T-cell (primary cell): ENCODE measurements around the gene KLHDC10. TPM values are rescaled to one million over a fixed set of nuclear protein-coding genes. Genes with fewer than 3 reads are reported as not detected.

Experiments used
- ATAC-seq, 4 experiments: fragments of 200-7000 bp in 3 of 4; fragments of 150-1000 bp in 1 of 4; cut with Tn5 transposase; replicated peaks in 1 of 4; 1 replicate in 3 of 4; 2 replicates in 1 of 4; pipeline ENCODE4 v1.10.0; 2021; ENCODE audit warnings: moderate library complexity in 3 of 4, mild to moderate bottlenecking in 2 of 4, moderate number of reproducible peaks in 1 of 4
- CTCF ChIA-PET, 2 donors: fragments of 300-600 bp; sonication (Branson Sonifier 250); formaldehyde crosslinking; loops; one replicate each; lab custom pipeline; 2022; ENCODE audit warnings: antibody characterized with exemption in 2 of 2; lab: Charles Lee
- POLR2A ChIA-PET, 2 donors: fragments of 300-600 bp; sonication (Branson Sonifier 250); formaldehyde crosslinking; loops; one replicate each; lab custom pipeline; 2022; ENCODE audit warnings: antibody characterized with exemption in 2 of 2; lab: Charles Lee
- DNase-seq, 35 experiments: peaks; one replicate each; pipeline versions ENCODE4 v3.0.0 to v3.0.0-alpha.2; 2013 to 2023
- H3K27ac ChIP-seq: one replicate; pipeline ENCODE4 v1.5.1; 2013; ENCODE audit warnings: low read length
- H3K27me3 ChIP-seq, 2 experiments: replicated peaks in 1 of 2; 1 replicate in 1 of 2; 2 replicates in 1 of 2; pipeline versions ENCODE4 v1.6.1 to v1.7.0; 2013; ENCODE audit warnings: low read length in 1 of 2, mixed read lengths in 1 of 2; ENCODE audit not compliant: control insufficient read depth in 2 of 2, insufficient read depth in 2 of 2; ENCODE audit errors: extremely low read depth in 1 of 2
- H3K36me3 ChIP-seq, 2 donors: 1 replicate in 1 of 2; 2 replicates in 1 of 2; pipeline versions ENCODE4 v1.6.1 to v1.7.0; 2013; ENCODE audit warnings: low read length in 1 of 2; ENCODE audit not compliant: control insufficient read depth in 2 of 2, insufficient read depth in 1 of 2; ENCODE audit errors: extremely low read depth in 1 of 2
- H3K4me1 ChIP-seq, 2 experiments: 1 replicate in 1 of 2; 2 replicates in 1 of 2; pipeline versions ENCODE4 v1.6.1 to v1.7.0; 2013; ENCODE audit warnings: low read length in 2 of 2, mixed read lengths in 1 of 2; ENCODE audit not compliant: insufficient read depth in 2 of 2, control insufficient read depth in 1 of 2; ENCODE audit errors: extremely low read depth in 1 of 2
- H3K4me3 ChIP-seq, 2 donors: 1 replicate in 1 of 2; 2 replicates in 1 of 2; pipeline versions ENCODE4 v1.5.1 to v1.7.0; 2013; ENCODE audit warnings: mild to moderate bottlenecking in 2 of 2, low read length in 1 of 2, moderate library complexity in 1 of 2; ENCODE audit not compliant: control insufficient read depth in 1 of 2; ENCODE audit errors: extremely low read depth in 1 of 2
- H3K9me3 ChIP-seq: 2 replicates; pipeline ENCODE4 v1.7.0; 2013
- H3K27ac Mint-ChIP-seq, 2 donors: one replicate each; pipeline ENCODE4 v1.8.0; 2020 to 2021; ENCODE audit warnings: mild to moderate bottlenecking in 2 of 2, mixed read lengths in 2 of 2
- H3K27me3 Mint-ChIP-seq, 2 donors: one replicate each; pipeline ENCODE4 v1.8.0; 2021 to 2022; ENCODE audit warnings: mixed read lengths in 2 of 2
- H3K36me3 Mint-ChIP-seq: one replicate; pipeline ENCODE4 v1.8.0; 2021; ENCODE audit warnings: mixed read lengths
- H3K4me1 Mint-ChIP-seq, 3 donors: one replicate each; pipeline ENCODE4 v1.8.0; 2020 to 2022; ENCODE audit warnings: mixed read lengths in 3 of 3, mild to moderate bottlenecking in 1 of 3
- H3K4me3 Mint-ChIP-seq, 3 donors: one replicate each; pipeline ENCODE4 v1.8.0; 2020 to 2022; ENCODE audit warnings: mild to moderate bottlenecking in 3 of 3, mixed read lengths in 3 of 3, moderate library complexity in 3 of 3
- H3K9me3 Mint-ChIP-seq, 3 donors: one replicate each; pipeline ENCODE4 v1.8.0; 2020 to 2022; ENCODE audit warnings: mixed read lengths in 3 of 3
- WGBS: methylation state at CpG from one replicate; pipeline ENCODE4 v1.1.5; 2013; ENCODE audit warnings: missing lambda C conversion rate; ENCODE audit not compliant: insufficient coverage; 5-methylcytosine and 5-hydroxymethylcytosine counted together
- total RNA-seq, 35 experiments: library from RNA in 6 of 35; stranded (reverse) in 6 of 35; fragments of 120-200 nt in 1 of 35; gene quantifications; one replicate each; pipeline versions ENCODE4 v1.2.1 to v1.2.4 and lab custom pipeline; 2013 to 2026

Gene KLHDC10
- total RNA-seq, 5 donors from 2014 or later (not counting 1 experiment from before 2014, with no cell fraction given), result 15.2 to 20.5 (median 16.4) TPM

DNA sequence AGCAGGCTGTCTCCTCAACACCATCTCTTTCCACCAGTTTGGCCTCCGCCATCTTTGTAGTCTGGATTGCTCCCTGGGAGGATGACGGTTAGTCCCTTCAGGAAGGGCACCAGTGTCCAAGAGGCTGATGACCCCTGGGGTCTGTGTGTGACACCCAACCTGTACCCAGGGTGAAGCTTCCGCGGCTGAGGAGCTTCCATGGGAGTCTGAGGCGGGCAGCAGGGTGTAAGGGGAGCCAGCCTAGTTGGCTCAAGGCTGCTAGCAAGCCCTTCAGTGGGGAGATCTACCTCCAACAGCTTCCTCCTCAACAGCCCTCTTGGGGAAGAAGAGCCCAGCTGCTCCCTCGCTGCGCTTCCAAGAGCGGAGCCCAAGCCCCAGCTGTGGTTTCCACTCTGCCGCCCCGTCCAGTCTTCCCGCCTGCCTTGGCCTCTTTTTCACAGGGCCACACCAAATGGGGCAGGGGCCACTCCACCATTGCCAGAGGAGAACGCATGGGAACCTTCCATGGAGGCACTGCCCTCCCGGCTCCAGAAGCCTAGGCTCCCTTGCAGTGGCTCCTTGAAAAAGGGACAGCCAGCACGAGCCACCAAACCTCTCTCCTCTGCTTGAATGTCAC, 77.5 kb downstream of the KLHDC10 start:
- peaks cover 0 to 3% of the 10 kb centered on the region in 2 experiments for H3K4me1 ChIP-seq
- no peaks in the 10 kb centered on the region for H3K36me3 ChIP-seq
- peaks cover 0 to 25% of the 10 kb centered on the region in 2 experiments for H3K27me3 ChIP-seq
- Mint-ChIP-seq H3K27me3 (no peaks in the 10 kb centered on the region), H3K9me3 (no peaks in the 10 kb centered on the region), H3K36me3 (no peaks in the 10 kb centered on the region), H3K4me1 (peaks cover 0 to 11% (median 0%) of the 10 kb centered on the region in 3 donors), H3K4me3 (no peak overlapping the region), H3K27ac (no peak overlapping the region)
- 96% methylated on average over 11 of the region's 14 CpGs for WGBS
- ChIA-PET POLR2A (interaction anchor here in 1 of 2 donors (0.6 kb wide), 1 partner anchor 1663 kb away, joined by 4 read pairs; no protein-coding TSS in a partner anchor), CTCF (no interaction called here)
- ATAC-seq (no peak), DNase-seq (no peak)
- no peak overlapping the region for H3K27ac ChIP-seq
- H3K4me3 ChIP-seq, result no peak overlapping the region
- no peaks in the 10 kb centered on the region for H3K9me3 ChIP-seq

DNA sequence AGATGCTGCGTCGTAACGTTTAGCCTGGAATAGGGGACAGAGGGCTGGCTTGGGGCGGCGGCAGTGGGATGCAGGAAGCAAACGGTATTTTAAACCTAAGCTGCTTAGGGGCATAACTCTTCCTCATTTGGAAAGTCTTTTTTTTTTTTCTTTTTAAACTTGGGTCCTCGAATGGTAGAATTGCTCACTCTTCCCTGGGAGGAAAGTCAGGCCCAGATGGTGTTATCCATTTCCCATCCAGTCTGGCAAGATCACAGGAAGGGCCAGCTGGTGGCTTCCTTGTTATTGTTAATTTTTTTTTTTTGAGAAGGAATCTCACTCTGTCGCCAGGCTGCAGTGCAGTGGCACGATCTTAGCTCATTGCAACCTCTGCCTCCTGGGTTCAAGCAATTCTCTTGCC, 78.2 kb downstream of the KLHDC10 start:
- Mint-ChIP-seq H3K27me3 (no peaks in the 10 kb centered on the region), H3K4me1 (peaks cover 0 to 9% (median 0%) of the 10 kb centered on the region in 3 donors), H3K9me3 (no peaks in the 10 kb centered on the region), H3K4me3 (no peak overlapping the region), H3K36me3 (no peaks in the 10 kb centered on the region), H3K27ac (no peak overlapping the region)
- ATAC-seq, result no peak
- Histone ChIP-seq H3K4me3 (no peak overlapping the region), H3K36me3 (no peaks in the 10 kb centered on the region), H3K9me3 (no peaks in the 10 kb centered on the region), H3K27me3 (peaks cover 0 to 28% of the 10 kb centered on the region in 2 experiments), H3K27ac (no peak overlapping the region), H3K4me1 (peaks cover 0 to 10% of the 10 kb centered on the region in 2 experiments)
- ChIA-PET POLR2A (no interaction called here), CTCF (interaction anchor here (0.6 to 0.7 kb wide), 2 partner anchors 19 to 323 kb away, joined by 3 to 8 read pairs; no protein-coding TSS in a partner anchor)
- no peak for DNase-seq
- WGBS, result 93% methylated on average over 5 of the region's 9 CpGs

DNA sequence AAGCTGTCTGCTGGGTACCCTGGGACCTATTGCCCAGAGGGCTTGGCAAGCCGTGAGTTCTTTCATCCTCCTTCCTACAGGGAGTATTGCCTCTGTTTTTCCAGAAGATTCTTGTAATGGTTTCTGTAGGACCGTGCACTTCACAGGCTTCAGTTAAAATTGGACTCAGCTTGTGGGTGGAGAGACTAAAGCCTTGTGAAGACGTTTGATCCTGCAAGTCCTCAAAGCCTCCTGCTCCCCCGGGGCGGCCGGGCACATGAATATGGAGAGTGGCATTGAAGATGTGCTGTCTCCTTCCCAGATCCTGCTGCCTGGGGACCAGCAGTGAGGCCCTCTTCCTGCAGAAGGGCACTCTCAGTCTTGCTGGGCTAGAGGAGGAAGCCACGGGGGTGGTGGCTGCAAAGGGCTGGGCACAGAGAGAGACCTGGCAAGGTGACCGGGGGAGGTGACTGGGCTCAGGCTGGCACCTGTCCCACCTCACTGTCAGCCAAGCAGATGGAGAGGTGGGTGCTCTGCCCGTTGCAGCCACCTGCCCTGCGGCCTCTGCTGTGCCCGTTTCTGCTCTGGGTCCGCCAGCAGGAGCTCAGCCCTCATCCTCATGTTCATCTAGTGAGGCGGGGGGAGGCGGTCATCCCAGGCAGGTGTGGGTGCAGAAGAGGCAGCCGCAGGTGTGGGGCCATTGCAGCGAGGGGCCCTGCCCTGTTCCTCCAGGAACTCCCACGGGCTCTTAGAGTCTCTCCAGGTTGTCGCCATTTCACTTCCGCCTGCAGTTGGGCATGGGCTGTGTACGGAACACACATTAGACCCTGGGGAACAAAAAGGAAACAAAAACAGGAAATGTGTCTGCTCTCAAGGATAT, 79.2 kb downstream of the KLHDC10 start:
- H3K4me3 ChIP-seq, result no peak overlapping the region
- DNase-seq (no peak), ATAC-seq (no peak)
- no peak overlapping the region for H3K4me3 Mint-ChIP-seq
- H3K36me3 Mint-ChIP-seq, result no peaks in the 10 kb centered on the region
- H3K36me3 ChIP-seq, result no peaks in the 10 kb centered on the region
- no peaks in the 10 kb centered on the region for H3K9me3 ChIP-seq
- H3K4me1 ChIP-seq, result peaks cover 0 to 14% of the 10 kb centered on the region in 2 experiments
- CTCF ChIA-PET, result no interaction called here
- peaks cover 0 to 36% of the 10 kb centered on the region in 2 experiments for H3K27me3 ChIP-seq
- H3K27me3 Mint-ChIP-seq, result no peaks in the 10 kb centered on the region
- no peaks in the 10 kb centered on the region for H3K9me3 Mint-ChIP-seq
- 63% methylated on average over 14 of the region's 20 CpGs for WGBS
- POLR2A ChIA-PET, result interaction anchor here in 1 of 2 donors (0.7 kb wide), 2 partner anchors 8 to 138 kb away, joined by 3 to 4 read pairs; no protein-coding TSS in a partner anchor
- no peak overlapping the region for H3K27ac ChIP-seq
- no peak overlapping the region for H3K27ac Mint-ChIP-seq
- H3K4me1 Mint-ChIP-seq, result peaks cover 0 to 9% (median 0%) of the 10 kb centered on the region in 3 donors

DNA sequence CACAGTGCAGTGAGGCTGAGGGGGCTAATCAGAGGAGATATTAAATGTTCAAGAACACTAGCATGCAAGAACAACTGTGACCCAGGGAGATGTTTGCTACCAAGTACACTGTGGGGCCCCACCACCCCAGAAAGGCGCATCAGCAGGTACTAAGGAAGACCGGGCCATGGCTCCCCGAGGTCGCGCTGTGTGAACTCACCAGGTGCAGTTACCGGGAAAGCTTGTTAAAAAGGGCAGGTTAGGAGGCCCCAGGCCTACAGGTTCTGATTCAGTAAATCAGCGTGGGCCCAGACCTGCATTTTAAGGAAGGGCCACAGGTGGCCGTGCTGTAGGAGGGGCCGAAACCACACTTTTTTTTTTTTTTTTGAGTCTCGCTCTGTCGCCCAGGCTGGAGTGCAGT, 80.3 kb downstream of the KLHDC10 start:
- no peaks in the 10 kb centered on the region for H3K9me3 Mint-ChIP-seq
- Histone ChIP-seq H3K9me3 (no peaks in the 10 kb centered on the region), H3K36me3 (no peaks in the 10 kb centered on the region), H3K27me3 (peaks cover 0 to 46% of the 10 kb centered on the region in 2 experiments), H3K4me1 (peaks cover 0 to 14% of the 10 kb centered on the region in 2 experiments), H3K4me3 (no peak overlapping the region), H3K27ac (no peak overlapping the region)
- DNase-seq (no peak), ATAC-seq (no peak)
- CTCF ChIA-PET, result no interaction called here
- POLR2A ChIA-PET, result no interaction called here
- H3K4me1 Mint-ChIP-seq, result peaks cover 0 to 6% (median 0%) of the 10 kb centered on the region in 3 donors
- peaks cover 2 to 3% of the 10 kb centered on the region in 2 donors for H3K27me3 Mint-ChIP-seq
- whole genome bisulfite sequencing, result 96% methylated on average over 7 of the region's 11 CpGs
- no peaks in the 10 kb centered on the region for H3K36me3 Mint-ChIP-seq
- no peak overlapping the region for H3K27ac Mint-ChIP-seq
- H3K4me3 Mint-ChIP-seq, result no peak overlapping the region

DNA sequence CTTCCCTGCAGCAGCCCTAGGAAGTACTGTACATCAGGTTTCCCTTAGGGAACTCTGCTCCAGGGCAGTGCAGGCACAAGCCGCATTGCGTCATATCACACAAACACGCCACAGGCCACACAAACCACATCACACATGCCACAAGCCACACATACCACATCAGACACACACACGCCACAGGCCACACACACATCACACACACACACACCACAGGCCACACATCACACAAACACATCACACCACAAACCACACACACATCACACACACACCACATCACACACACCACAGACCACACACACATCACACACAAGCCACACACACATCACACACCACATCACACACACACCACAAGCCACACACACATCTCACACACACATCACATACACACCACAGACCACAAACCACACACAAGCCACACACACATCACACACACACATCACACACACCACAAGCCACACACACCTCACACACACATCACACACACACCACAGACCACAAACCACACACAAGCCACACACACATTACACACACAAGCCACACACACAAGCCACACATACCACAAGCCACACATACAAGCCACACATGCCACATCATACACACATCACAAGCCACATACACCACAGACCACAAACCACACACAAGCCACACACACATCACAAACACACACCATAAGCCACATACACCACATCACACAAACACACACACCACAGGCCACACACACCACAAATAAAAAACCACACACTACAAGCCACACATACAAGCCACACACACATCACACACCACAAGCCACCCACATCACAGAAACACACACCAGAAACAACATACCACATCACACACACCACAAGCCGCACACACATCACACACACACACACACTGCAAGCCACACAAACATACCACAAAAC, 81.5 kb downstream of the KLHDC10 start:
- Mint-ChIP-seq H3K27me3 (peaks cover 3 to 4% of the 10 kb centered on the region in 2 donors), H3K4me3 (no peak overlapping the region), H3K9me3 (peaks cover 0 to under 1% (median 0%) of the 10 kb centered on the region in 3 donors), H3K27ac (no peak overlapping the region), H3K36me3 (no peaks in the 10 kb centered on the region), H3K4me1 (peaks cover 0 to 3% (median 0%) of the 10 kb centered on the region in 3 donors)
- Histone ChIP-seq H3K27ac (peak overlapping the region; percentile 35), H3K27me3 (peaks cover 0 to 52% of the 10 kb centered on the region in 2 experiments), H3K9me3 (no peaks in the 10 kb centered on the region), H3K4me3 (no peak overlapping the region), H3K36me3 (no peaks in the 10 kb centered on the region), H3K4me1 (peaks cover 0 to 14% of the 10 kb centered on the region in 2 experiments)
- 15% methylated on average over 5 of the region's 5 CpGs for WGBS
- CTCF ChIA-PET, result no interaction called here
- POLR2A ChIA-PET, result interaction anchor here in 1 of 2 donors (0.6 kb wide), 1 partner anchor 33 kb away, joined by 4 read pairs; no protein-coding TSS in a partner anchor
- DNase-seq, result peak in 21 of 35 experiments; percentile 9 to 67 (median 31)
- ATAC-seq, result peak; percentile 42 to 74 (median 48)
